Measurements from ENCODE around the gene FAM204A. TPM values are rescaled to one million over a fixed set of nuclear protein-coding genes. Genes with fewer than 3 reads are reported as not detected.

The FAM204A gene
- total and polyA plus RNA-seq, 2 of the 13 experiments (the other 11 are each of a cell fraction or from before 2014, with no cell fraction given) = 9.2 to 61.0 TPM

DNA sequence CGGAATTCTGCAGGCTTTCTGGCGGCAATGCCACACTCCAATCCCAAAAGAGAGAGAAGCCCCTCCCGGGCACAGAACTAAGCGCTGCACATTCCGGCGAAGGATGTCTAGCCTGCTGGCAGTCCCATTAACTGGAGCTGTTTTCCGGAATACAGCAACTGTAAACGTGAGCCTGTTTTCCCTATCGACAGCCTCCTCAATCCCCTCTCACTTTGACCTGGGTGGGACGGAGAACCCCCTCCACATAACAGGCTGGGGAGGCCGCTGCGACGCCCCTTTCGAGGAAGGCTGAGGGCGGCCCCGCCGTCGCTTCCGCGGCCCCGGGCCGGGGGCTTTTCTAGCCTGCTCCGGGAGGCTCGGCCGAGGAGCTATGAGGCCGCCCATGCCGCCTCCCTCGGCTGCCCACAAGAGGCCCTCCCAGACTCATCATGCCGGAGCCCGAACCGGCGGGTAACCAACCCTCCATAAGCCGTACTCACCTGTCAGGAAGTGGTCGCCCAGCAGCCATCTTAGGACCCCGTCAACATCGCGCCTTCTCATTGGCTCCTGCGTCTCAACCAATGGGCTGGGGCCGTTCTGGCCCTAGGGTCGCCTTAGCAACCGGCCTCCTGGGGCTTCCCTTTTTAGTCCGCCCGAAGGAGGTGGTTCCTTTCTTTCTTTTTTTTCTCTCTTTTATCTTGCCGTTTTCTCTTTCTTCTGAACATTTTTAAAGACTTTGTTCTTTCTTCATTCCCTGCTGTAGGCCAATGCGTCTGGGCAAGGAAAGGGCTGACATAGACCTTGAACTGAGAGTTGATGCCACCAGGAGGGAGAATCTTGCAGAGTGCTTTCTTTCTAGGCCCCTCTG lies at the start of gene FAM204A (continued):
- TF ChIP-seq, protein P1, sequence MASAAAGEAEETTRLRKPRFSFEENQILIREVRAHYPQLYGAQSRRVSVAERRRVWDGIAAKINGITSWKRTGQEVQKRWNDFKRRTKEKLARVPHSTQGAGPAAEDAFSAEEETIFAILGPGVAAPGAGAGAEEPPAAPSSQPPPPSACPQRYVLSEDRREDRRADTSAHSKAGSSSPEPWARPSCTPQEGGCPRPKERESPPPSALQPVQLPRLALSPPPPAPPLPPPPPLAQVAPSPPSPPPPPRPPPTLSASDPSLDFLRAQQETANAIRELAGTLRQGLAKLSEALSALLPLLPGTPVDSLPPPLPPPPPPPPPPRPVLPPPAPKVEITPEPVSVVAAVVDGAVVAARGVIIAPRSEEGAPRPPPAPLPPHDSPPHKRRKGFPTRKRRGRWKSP (CRISPR knock-in tag; IDR thresholded peaks at IDR 0.05) = no peak
- TF ChIP-seq ONECUT2 (CRISPR knock-in tag; IDR thresholded peaks at IDR 0.05) = no peak
- TF ChIP-seq ISX (CRISPR knock-in tag; conservative IDR thresholded peaks at IDR 0.05) = no peak
- TF ChIP-seq, protein P2, sequence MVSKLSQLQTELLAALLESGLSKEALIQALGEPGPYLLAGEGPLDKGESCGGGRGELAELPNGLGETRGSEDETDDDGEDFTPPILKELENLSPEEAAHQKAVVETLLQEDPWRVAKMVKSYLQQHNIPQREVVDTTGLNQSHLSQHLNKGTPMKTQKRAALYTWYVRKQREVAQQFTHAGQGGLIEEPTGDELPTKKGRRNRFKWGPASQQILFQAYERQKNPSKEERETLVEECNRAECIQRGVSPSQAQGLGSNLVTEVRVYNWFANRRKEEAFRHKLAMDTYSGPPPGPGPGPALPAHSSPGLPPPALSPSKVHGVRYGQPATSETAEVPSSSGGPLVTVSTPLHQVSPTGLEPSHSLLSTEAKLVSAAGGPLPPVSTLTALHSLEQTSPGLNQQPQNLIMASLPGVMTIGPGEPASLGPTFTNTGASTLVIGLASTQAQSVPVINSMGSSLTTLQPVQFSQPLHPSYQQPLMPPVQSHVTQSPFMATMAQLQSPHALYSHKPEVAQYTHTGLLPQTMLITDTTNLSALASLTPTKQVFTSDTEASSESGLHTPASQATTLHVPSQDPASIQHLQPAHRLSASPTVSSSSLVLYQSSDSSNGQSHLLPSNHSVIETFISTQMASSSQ (IDR thresholded peaks at IDR 0.05; ENCODE audit: low read depth) = no peak
- TF ChIP-seq, protein P2 (CRISPR knock-in tag; IDR thresholded peaks at IDR 0.05; ENCODE audit: borderline replicate concordance) = no peak
- no peak for TF ChIP-seq ZNF33A (CRISPR knock-in tag; IDR thresholded peaks at IDR 0.05; ENCODE audit: borderline replicate concordance)
- TF ChIP-seq, protein P3, sequence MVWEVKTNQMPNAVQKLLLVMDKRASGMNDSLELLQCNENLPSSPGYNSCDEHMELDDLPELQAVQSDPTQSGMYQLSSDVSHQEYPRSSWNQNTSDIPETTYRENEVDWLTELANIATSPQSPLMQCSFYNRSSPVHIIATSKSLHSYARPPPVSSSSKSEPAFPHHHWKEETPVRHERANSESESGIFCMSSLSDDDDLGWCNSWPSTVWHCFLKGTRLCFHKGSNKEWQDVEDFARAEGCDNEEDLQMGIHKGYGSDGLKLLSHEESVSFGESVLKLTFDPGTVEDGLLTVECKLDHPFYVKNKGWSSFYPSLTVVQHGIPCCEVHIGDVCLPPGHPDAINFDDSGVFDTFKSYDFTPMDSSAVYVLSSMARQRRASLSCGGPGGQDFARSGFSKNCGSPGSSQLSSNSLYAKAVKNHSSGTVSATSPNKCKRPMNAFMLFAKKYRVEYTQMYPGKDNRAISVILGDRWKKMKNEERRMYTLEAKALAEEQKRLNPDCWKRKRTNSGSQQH (CRISPR knock-in tag; IDR thresholded peaks at IDR 0.05; ENCODE audit: low read depth) = 0 out of 2 replicates have a peak, but pooled peaks have one; percentile 47
- TF ChIP-seq HMG20A (CRISPR knock-in tag; IDR thresholded peaks at IDR 0.05; ENCODE audit: borderline replicate concordance) = no peak
- no peak for TF ChIP-seq KLF13 (CRISPR knock-in tag; IDR thresholded peaks at IDR 0.05)
- TF ChIP-seq KDM4B (CRISPR knock-in tag; IDR thresholded peaks at IDR 0.05) = peak; percentile 58; the same call in 1 of the 2 replicates
- TF ChIP-seq ADNP (CRISPR knock-in tag; IDR thresholded peaks at IDR 0.05) = no peak
- TF ChIP-seq, protein P4, sequence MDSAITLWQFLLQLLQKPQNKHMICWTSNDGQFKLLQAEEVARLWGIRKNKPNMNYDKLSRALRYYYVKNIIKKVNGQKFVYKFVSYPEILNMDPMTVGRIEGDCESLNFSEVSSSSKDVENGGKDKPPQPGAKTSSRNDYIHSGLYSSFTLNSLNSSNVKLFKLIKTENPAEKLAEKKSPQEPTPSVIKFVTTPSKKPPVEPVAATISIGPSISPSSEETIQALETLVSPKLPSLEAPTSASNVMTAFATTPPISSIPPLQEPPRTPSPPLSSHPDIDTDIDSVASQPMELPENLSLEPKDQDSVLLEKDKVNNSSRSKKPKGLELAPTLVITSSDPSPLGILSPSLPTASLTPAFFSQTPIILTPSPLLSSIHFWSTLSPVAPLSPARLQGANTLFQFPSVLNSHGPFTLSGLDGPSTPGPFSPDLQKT (CRISPR knock-in tag; IDR thresholded peaks at IDR 0.05; ENCODE audit: borderline replicate concordance) = no peak
- no peak for TF ChIP-seq SOX5 (CRISPR knock-in tag; IDR thresholded peaks at IDR 0.05; ENCODE audit: borderline replicate concordance)
- peak; percentile 95 for TF ChIP-seq ASH2L (IDR thresholded peaks at IDR 0.05; ENCODE audit: insufficient read length, low read depth, low read length)
- peak; percentile 83 for TF ChIP-seq POLR2AphosphoS5 (IDR thresholded peaks at IDR 0.05; ENCODE audit: low read depth, low read length)
- TF ChIP-seq KAT2B (IDR thresholded peaks at IDR 0.05; ENCODE audit: borderline replicate concordance, low read depth, low read length) = no peak
- TF ChIP-seq, protein P5, sequence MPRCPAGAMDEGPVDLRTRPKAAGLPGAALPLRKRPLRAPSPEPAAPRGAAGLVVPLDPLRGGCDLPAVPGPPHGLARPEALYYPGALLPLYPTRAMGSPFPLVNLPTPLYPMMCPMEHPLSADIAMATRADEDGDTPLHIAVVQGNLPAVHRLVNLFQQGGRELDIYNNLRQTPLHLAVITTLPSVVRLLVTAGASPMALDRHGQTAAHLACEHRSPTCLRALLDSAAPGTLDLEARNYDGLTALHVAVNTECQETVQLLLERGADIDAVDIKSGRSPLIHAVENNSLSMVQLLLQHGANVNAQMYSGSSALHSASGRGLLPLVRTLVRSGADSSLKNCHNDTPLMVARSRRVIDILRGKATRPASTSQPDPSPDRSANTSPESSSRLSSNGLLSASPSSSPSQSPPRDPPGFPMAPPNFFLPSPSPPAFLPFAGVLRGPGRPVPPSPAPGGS (CRISPR knock-in tag; IDR thresholded peaks at IDR 0.05) = no peak; the same call in 1 of the 2 replicates
- TF ChIP-seq ZNF879 (CRISPR knock-in tag; IDR thresholded peaks at IDR 0.05) = no peak
